ENCODE data around the gene INTS1.

The INTS1 gene

DNA sequence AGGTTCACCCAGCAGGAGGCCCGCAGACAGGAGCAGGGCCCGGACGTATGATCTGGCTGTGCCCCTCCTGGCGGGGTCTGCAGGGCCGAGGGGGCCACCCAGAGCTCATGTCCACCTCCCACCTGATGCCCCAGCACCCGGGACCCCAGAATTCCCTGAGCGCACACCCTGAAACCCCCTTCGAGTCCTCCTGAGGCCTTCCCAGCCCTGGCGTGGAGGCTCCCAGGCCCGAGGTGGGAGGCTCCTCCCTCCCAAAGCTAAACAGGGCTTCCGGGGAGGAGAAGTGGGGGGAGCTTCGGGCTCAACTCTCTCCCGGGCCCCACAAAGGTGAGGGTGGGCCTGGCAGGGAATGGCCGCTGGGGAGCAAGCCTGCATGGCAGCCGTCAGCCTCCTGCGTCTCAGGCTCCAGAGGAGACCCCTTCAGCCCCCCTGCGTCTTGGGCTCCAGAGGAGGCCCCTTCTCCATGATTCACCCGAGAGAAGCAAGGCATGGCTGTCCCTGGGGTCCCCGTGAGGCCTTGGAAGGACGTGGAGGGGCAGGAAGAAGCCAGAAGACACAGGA, 75.2 kb downstream of the INTS1 start:
- no peak for DNase-seq

DNA sequence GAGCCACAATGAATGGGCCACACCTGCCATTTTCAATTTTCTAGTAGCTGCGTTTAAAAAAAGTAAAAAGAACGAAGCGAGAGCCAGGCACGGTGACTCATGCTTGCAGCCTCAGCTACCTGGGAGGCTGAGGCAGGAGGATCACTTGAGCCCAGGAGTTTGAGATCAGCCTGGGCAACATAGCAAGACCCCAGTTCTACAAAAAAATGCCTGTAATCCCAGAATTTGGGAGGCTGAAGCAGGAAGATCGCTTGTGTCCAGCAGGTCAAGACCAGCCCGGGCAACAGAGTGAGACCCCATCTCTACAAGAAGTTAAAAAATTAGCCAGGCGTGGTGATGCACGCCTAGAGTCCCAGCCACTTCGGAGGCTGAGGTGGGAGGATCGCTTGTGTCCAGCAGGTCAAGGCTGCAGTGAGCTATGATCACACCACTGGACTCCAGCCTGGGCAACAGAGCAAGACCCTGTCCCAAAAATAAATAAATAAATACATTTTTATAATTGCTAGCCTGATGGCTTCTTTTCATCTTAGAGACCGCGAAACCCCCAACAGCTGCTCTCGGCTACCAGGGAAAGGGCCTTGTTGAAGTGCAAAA, 77.0 kb downstream of the INTS1 start:
- DNase-seq: no peak

DNA sequence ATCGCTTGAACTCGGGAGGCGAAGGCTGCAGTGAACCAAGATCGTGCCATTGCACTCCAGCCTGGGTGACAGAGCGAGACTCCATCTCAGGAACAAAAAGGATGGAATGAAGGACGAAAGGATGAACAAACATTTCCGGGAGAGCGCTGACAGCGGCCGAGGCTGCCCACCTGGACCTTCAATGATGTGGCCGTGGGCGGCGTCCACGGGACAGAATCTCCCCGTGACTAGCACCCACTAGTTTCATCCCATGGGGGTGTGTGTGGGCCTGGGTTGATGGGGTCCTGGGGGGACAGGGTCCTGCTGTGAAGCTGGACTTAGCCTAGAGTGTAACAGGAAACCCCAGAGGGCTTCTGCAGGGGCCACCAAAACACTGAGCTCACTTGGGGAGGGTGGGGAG, 77.7 kb downstream of the INTS1 start:
- no peak for DNase-seq

DNA sequence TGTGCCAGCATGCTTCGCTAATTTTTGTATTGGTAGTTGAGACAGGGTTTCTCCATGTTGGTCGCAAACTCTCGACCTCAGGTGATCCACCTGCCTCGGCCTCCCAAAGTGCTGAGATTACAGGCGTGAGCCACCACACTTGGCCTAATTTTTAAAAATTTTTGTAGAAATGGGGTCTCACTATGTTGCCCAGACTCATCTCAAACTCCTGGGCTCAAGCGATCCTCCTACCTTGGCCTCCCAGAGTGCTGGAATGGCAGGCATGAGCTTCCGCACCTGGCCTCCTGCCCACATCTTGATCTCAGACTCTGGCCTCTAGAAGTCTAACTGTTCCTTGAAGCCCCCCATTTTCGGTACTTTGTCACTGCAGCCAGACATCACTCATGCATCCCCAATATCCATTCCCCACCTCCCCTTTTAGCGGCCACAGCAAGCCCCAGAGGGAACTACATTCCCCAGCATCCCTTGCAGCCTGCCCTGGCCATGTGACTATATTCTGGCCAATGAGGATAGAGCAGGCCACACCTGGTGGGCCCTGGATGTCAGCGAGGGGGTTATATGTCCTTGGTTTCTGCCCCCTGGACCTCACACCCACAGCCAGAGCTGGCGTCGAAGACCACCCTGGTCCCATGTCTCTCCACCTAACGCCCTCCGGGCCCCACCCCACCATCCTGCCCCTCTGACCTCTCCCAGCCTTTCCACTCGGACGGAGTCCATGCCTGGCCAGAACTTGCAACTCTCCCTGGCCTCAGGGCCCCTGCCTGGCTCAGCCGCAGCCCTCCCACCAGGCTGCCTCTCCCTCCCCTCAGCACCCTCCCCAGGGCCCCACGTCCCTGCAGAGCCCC, 78.7 kb downstream of the INTS1 start:
- no peak for DNase-seq

DNA sequence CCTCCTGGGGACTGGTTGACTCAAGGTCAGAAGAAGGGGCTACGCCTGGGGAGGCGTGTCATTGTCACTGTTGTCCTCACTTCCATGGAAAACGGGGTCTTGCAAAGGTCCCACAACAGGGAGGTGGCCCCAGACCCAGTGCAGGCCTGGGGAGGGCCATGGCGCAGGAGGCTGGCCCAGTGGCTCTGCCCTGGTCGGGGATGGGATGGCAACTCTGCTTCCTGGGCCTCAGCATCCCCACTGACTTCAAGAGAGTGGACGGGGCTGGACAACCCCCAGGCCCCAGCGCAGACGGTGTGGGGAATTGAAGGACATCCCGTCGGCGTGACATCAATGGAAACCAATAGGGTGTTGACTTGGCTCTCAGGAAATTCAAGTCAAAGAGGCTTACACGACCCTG, 80.1 kb downstream of the INTS1 start:
- no peak for DNase-seq

DNA sequence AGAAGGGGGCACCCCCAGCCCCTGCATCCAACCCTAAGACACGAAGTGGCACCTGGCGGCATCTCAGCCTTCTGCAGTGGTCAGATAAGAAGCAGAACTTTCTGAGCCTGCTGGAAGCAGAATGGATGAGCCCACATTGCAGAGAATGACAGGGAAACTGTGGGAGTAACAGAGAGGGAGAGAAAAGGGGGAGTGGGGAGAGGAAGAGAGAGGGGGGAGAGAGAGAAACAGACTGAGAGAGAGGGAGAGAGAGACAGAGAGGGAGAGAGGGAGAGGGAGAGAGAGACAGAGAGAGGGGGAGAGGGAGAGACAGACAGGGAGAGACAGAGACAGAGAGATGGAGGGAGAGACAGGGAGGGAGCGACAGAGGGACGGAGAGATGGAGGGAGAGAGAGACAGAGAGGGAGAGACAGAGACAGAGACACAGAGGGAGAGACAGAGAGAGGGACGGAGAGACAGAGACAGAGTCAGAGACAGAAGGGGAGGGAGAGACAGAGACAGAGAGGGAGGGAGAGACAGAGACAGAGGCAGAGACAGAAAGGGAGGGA, 80.9 kb downstream of the INTS1 start:
- DNase-seq: no peak

DNA sequence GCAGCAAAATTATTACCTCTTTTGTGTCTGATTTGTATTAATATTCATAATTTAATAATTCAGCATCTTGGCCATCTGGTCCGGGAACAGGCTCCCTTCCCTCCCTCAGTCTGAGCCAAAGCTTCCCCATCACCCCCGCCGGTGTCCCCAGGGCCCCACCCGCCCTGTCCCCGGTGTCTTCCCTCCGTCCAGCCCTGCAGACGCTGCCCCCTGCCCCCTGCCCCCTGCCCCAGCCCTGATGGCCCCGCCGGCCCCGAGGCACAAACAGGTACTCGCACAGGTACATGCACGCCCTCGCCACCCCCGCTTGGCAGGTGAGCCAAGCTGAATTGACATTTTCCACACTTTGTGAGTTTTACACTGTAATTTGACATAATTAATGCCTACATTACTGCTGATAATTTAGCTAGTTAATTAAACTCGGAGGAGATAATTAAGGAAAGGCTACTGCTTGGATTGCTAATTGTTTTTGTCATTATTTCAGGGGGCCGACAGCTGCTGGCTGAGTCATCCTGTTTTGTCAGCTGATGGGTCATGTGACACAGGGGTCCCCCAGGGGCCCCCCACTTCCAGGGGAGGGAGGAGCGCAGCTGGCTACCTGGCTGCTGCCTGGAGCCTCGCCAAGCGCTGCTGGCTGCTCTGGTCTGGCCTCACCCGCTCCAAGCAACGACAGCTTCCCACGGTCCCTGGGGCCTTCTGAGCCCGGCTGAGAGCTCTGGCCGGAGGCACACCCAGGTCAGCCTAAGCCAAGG, 81.5 kb downstream of the INTS1 start:
- DNase-seq: no peak

DNA sequence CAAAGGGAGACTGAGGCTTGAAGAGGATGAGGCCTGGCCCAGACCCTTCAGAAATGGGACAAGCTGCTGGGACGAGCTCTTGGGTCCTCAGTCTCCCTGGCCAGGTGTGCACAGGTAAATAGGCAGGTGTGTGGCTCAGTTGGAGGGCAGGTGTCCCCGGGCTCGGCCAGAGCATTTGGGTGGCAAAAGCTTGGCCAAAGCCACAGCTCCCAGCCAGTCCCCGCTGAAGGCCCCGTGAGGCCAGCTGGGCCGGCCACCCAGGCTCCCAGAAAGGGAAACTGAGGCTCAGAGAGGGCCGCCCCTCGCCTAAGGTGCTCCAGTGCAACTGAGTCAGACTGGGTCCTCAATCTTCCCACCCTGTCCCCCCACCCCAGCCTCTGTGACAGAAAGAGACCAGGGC, 82.2 kb downstream of the INTS1 start:
- no peak for DNase-seq

DNA sequence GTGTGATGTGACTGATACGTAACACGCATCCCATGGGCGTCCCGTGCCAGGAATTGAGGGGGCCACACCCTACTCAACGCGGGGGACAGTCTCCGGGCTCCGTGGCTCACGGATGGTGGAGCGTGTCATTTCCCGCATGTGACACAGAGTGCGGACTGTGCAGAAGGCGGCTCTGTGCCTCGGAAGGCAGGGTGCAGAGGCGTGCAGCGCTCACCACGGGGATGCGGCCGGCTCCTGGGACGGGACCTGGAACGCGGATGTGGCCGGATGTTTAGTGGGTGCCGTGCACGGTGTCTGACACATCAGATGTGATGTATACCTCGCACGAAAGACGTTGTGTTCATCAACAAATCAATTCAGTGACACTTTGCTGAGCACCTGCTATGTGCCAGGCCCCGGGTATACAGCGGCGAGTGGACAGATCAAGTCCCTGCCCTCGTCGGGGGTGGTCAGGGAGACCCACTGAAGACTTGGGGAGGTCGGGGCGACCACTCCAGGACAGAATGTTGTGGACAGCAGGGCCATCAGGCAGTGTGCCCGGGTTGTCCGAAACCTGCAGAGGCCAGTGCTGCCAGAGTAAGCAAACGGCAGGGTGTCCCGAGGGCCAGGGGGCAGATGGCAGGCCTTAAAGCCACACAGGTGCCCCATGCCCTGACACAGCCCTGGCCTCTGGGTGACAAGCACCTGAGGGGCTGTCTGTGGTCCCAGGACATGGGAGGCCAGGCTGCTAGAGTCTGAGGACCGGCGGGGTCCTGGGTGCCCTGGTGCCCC, 83.0 kb downstream of the INTS1 start:
- no peak for DNase-seq
